ENCODE measurements around the gene LILRA2. TPM values are rescaled to one million over a fixed set of nuclear protein-coding genes. Genes with fewer than 3 reads are reported as not detected.
"Not testable (repeated sequence)": the region's sequence is repeated elsewhere in the genome, so short reads cannot be mapped to it uniquely, and the experiment has no call there.

Gene LILRA2
- polyA plus RNA-seq, 12 donors: 0.60 to 3.8 (median 0.93) TPM; not detected in 2

GRCh38 chr19:54608792-54609191 is 35.2 kb downstream of the LILRA2 start:
- DNase-seq: no peak

GRCh38 chr19:54609356-54609791 is 35.8 kb downstream of the LILRA2 start:
- DNase-seq: no peak

- no peak for DNase-seq
These were observed 38.8 kb downstream of the LILRA2 start for GRCh38 chr19:54612428-54612827.

GRCh38 chr19:54614726-54615125 is 41.1 kb downstream of the LILRA2 start:
- DNase-seq: no peak

GRCh38 chr19:54616057-54616456 is 42.5 kb downstream of the LILRA2 start:
- no peak for DNase-seq

GRCh38 chr19:54616821-54617560 is 43.4 kb downstream of the LILRA2 start:
- no peak for DNase-seq

GRCh38 chr19:54620464-54620863 is 46.9 kb downstream of the LILRA2 start:
- DNase-seq: no peak

- DNase-seq: no peak
These were observed 48.8 kb downstream of the LILRA2 start for GRCh38 chr19:54622431-54622830.

- not testable (repeated sequence) for DNase-seq
These were observed 50.6 kb downstream of the LILRA2 start for GRCh38 chr19:54624234-54624633.

GRCh38 chr19:54624934-54625730 is 51.5 kb downstream of the LILRA2 start:
- DNase-seq: not testable (repeated sequence)

- no peak for DNase-seq
These were observed 53.2 kb downstream of the LILRA2 start for GRCh38 chr19:54626757-54627156.

GRCh38 chr19:54627912-54628311 is 54.3 kb downstream of the LILRA2 start:
- DNase-seq: not testable (repeated sequence)

GRCh38 chr19:54630262-54630661 is 56.7 kb downstream of the LILRA2 start, which contains the start of gene LILRB1:
Gene LILRB1, plus strand, starts transcription at chr19:54630484. Its CDS starts 590 bp downstream, at chr19:54631074.
- not testable (repeated sequence) for DNase-seq

GRCh38 chr19:54630782-54631181 is 57.2 kb downstream of the LILRA2 start:
- no peak for DNase-seq

GRCh38 chr19:54631489-54632337 is 58.1 kb downstream of the LILRA2 start:
- not testable (repeated sequence) for DNase-seq

GRCh38 chr19:54632517-54632916 is 58.9 kb downstream of the LILRA2 start:
- not testable (repeated sequence) for DNase-seq

- no peak for DNase-seq
These were observed 59.8 kb downstream of the LILRA2 start for GRCh38 chr19:54633401-54633800.

- not testable (repeated sequence) for DNase-seq
These were observed 62.5 kb downstream of the LILRA2 start for GRCh38 chr19:54636081-54636480.

GRCh38 chr19:54638683-54639082 is 65.1 kb downstream of the LILRA2 start:
- DNase-seq: no peak

All from muscle of arm (tissue), 12 donors.